VCaP (cell line): ENCODE measurements around the gene MRPL4.

Experiments used
- H3K27ac ChIP-seq: fragments of 450-650 bp; 2 replicates; pipeline ENCODE4 v1.5.1; 2017
- TF ChIP-seq, protein P1 (sequence below): fragments of 450-650 bp; conservative IDR thresholded peaks from 2 replicates; pipeline ENCODE4 v1.5.1; 2017; ENCODE audit warnings: mild to moderate bottlenecking, moderate library complexity

MRPL4 gene

DNA sequence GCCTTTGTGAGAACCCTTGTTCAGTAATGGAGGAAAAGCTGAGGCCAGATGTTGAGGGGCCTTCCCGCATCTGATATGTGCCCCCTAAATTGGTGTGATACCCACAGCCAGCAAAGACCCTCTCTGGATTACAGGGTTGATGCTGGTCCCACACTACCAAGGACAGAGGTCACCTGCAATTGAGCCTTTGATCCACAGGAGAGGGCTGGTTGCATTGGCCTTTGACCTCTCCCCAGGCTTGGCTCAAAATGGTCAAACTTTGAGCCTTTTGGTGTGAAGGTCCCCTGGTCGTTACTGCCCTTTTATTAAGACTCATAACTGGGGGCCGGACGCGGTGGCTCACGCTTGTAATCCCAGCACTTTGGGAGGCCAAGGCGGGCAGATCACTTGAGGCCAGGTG is 8.4 kb upstream of the MRPL4 start:
- H3K27ac ChIP-seq: no peak overlapping the region
- TF ChIP-seq, protein P1, sequence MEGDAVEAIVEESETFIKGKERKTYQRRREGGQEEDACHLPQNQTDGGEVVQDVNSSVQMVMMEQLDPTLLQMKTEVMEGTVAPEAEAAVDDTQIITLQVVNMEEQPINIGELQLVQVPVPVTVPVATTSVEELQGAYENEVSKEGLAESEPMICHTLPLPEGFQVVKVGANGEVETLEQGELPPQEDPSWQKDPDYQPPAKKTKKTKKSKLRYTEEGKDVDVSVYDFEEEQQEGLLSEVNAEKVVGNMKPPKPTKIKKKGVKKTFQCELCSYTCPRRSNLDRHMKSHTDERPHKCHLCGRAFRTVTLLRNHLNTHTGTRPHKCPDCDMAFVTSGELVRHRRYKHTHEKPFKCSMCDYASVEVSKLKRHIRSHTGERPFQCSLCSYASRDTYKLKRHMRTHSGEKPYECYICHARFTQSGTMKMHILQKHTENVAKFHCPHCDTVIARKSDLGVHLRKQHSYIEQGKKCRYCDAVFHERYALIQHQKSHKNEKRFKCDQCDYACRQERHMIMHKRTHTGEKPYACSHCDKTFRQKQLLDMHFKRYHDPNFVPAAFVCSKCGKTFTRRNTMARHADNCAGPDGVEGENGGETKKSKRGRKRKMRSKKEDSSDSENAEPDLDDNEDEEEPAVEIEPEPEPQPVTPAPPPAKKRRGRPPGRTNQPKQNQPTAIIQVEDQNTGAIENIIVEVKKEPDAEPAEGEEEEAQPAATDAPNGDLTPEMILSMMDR: no peak

GRCh38 chr19:10245189-10245939 is 6.7 kb upstream of the MRPL4 start:
- TF ChIP-seq, protein P1: no peak
- H3K27ac ChIP-seq: no peak overlapping the region

GRCh38 chr19:10246511-10246910 is 5.5 kb upstream of the MRPL4 start:
- TF ChIP-seq, protein P1: no peak
- H3K27ac ChIP-seq: no peak overlapping the region

DNA sequence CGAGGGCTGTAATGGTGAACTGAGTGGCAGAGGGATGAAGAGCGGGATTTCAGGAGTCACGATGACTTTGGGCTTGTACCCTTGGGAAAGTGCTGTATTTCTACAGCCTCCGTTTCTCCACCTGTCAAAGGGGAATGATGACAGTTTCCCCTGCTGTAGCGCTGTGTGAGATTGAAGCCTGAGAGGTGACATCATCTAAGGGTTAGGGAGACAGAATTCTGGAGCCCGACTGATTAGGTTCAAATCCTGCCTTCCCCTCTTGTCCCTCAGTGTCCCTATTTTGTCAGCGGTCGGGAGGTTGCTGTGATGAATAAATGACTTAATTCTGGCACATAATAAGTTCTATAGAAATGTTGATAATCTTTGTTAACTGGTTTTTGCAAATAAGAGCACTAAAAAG is 693 bp downstream of the MRPL4 start:
- TF ChIP-seq, protein P1: no peak

GRCh38 chr19:10254244-10254643 is 2.2 kb downstream of the MRPL4 start:
- TF ChIP-seq, protein P1: no peak
- H3K27ac ChIP-seq: no peak overlapping the region

More for the DNA sequence above, 693 bp downstream of the MRPL4 start:
- H3K27ac ChIP-seq: peak overlapping the region; percentile 70

- no peak overlapping the region for H3K27ac ChIP-seq
- TF ChIP-seq, protein P1: no peak
Measured at GRCh38 chr19:10255358-10255757, 3.3 kb downstream of the MRPL4 start.

DNA sequence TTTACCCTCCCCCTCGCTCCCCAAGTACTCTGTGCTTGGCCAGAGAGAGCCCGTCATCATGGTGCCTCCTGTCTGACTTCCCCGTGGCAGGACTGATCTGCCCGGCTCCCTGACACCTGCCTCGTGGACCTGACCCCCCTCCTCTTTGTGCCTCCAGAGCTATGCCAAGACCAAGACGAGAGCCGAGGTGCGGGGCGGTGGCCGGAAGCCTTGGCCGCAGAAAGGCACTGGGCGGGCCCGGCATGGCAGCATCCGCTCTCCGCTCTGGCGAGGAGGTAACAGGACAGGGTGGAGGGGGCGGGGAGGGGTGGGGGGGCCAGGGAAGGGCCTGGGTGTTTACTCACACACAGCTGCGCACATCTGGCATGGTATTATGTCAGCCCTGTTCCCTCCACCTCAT is 4.5 kb downstream of the MRPL4 start:
- TF ChIP-seq, protein P1: no peak
- H3K27ac ChIP-seq: no peak overlapping the region
